Stimulated activated CD8-positive, alpha-beta memory T cell treated with anti-CD3 and anti-CD28 coated beads, Interleukin-4, amount 100 ng/mL, for 48 hours (primary cell): ENCODE measurements around the gene OPA1.

Source experiments
- DNase-seq: peaks from one replicate; pipeline ENCODE4 v3.0.0-alpha.2; 2020

Gene OPA1

DNA sequence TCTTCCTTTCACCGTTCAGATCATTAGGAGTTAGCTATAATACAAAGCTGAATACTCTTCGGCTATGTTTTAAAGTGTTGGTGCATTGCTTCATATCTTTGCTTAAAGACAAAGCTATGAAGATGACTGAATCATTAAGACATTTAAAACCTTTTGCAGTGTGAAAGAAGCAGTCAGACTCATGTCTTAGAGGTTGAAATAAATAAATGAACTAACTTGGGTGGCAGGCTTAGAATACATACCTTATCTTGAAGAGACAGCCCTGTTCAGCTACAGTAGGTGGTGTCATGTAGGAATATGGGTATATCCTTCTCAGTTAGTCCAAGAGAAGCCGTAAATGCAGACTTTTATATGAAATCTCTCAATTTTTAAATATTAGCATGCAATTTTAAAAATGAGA lies 63.4 kb downstream of the OPA1 start:
- no peak for DNase-seq

- no peak for DNase-seq
Measured at GRCh38 chr3:193656878-193657282, 63.9 kb downstream of the OPA1 start.

DNA sequence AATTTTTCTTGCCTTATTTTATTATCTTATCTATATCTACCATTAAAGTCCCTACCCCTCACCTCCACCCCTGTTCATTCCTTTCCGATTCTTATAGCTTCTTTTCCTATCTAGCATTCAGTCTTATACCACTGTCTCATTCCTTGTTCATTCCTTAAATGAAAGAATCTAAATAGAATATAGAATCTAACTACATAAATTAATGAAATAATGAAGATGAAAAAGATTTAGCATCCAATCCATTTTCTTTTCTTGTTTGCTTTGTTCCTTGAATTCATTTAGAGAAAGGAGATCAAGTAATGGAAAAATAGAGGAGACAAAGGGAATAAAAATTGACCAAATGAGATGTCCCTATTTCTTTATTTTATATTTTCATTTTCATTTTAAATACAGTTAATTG lies 67.2 kb downstream of the OPA1 start:
- DNase-seq, result no peak

DNA sequence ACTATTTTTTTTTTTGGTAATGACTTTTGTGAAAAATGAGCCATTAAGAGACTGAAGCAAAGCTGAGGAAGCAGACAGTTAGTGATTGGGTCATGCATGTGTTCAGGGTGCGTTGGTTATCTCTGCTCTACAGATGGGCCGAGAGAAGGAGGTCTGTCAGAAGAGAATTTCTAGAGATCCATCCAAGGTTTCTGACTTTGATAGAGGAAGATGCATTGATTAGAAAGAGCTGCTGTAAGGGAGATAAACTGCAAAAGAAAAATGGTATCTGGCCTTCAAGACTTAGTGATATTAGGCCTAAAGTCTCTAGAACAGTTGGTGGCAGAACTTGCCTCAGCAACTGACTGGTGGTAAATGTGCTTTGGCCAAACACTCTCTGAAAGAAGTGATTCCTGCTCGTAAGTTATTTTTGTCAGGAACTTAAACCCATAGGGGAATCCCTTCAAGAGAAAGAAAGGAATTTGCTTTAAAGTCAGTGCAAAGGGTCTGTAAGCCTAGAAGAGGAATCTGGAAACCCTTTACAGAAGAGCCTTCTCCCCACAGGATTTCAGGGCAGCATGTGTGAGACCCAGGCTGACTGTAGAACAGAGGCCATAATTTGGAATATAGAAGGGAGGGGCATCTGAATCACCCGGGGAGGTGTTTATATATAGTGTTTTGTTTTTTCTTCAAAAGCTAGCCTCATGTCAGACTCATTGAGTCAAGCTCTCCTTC lies 67.8 kb downstream of the OPA1 start:
- DNase-seq, result no peak

GRCh38 chr3:193662757-193663322 lies 69.8 kb downstream of the OPA1 start:
- no peak for DNase-seq

DNA sequence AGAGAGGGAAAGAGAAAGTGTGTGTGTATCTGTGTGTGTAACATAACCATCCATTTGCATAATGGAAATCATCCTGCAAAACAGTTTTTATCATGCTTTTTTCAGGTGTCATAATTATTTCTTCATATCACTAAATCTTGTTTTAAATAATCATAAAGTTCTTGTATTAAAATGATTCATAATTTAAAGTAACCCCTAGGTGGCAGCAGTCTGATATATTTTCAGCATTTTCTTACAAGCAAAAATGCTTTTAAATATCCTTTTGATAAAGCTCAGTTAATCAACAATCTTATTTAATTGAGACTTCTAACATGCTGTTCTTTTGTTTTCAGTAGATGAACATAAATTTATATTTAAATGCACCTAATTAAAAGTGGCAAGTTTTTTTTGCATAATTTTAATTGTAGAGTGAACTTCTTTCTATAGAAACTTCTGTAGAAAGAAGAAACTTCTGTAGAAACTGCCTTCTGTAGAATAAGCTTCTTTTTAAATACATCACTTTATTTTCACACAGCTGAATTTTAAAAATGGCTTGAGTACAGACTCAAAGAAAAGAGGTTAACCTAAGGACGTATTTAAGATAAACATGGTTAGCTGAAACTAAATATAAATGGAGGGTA lies 72.5 kb downstream of the OPA1 start:
- no peak for DNase-seq

GRCh38 chr3:193673845-193674244 lies 80.8 kb downstream of the OPA1 start:
- no peak for DNase-seq

DNA sequence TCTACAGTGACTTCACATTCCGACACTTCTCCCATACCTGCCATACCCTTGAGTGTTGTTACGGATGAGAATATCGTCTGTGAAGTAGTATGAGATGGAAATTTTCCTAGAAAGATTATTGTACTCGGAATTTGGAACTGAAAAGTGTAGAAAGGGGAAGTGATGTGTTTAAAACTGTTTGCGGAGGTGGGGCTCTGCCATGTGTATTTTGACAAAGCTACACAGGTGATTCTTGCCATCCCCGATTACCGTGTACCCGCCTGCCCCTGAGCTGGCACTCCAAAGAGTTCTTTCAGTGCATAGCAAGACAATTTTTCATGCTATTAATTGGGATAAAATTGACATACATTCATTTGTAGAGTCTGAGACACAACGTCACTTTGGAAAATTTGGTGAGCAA lies 81.7 kb downstream of the OPA1 start:
- DNase-seq, result no peak

DNA sequence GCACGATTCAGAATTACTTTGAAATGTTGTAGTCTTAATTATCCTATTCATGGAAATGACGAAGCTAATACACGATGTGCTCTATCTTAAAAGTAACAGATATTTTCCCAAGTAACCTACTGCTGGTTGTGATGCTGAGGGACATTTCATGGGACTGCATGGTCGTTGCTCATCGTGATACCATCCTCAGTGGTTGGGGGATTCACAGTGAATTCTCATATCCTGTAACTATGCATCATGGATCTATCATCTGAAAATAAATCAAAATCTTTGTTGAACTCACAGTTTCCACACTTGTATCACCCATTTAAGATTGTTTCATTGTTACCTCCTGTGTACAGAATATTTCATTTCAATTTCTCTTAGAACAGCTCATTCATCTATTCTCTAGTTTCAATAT lies 84.7 kb downstream of the OPA1 start:
- no peak for DNase-seq

GRCh38 chr3:193680220-193680619 lies 87.2 kb downstream of the OPA1 start:
- no peak for DNase-seq

DNA sequence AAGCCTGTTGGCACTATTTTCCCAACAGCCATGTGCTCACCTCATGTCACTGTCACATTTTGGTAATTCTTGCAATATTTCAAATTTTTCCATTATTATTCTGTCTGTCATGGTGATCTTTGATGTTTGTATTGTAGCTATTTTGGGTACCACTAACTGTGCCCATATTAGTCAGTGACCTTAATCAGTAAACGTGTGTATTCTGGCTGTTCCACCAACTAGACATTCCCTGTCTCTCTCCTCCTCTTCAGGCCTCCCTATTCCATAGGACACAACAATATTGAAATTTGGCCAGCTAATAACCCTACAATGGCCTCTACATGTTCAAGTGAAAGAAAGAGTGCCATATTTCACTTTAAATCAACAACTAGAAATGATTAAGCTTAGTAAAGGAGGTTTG lies 88.6 kb downstream of the OPA1 start:
- no peak for DNase-seq

- no peak for DNase-seq
Measured at GRCh38 chr3:193686665-193687483, 93.9 kb downstream of the OPA1 start.

DNA sequence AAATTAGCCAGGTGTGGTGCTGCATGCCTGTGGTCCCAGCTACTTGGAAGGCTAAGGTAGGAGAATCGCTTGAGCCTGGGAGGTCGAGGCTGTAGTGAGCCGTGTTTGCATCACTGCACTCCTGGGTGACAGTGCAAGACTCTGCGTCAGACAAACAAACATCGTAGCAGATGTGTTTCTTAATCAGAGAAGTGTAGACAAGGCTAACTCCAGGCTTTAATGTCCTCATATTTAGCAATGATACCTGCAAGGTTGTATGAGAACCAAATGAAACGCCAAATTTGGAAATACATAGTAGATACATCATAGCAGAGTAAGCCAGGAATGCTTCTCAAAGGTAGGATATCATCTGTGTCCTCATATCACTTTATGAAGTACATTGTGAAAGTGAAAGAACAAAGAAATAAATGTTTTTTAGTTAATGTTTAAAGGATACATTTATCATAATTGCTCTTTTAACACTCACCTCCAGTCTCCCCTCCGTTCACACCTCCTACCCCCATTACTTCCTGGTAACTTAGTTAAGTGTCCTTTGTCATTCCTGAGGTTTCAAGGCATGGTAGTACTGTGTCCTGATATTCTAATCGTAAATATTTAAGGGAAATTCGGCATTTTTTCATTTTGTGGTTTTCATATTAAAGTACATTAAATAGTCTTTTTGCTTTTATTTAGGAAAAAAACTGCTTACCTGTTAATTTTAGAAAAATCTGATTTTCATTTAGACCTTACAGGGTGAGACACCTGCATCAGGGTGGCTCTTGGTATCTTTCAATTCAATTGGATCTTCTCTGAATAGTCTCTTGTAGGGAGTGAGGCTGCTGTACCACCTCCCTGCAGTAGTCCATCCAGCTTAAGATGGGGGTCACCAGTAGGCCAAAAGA lies 96.1 kb downstream of the OPA1 start:
- DNase-seq, result no peak

- no peak for DNase-seq
Measured at GRCh38 chr3:193693774-193694173, 100.8 kb downstream of the OPA1 start.

DNA sequence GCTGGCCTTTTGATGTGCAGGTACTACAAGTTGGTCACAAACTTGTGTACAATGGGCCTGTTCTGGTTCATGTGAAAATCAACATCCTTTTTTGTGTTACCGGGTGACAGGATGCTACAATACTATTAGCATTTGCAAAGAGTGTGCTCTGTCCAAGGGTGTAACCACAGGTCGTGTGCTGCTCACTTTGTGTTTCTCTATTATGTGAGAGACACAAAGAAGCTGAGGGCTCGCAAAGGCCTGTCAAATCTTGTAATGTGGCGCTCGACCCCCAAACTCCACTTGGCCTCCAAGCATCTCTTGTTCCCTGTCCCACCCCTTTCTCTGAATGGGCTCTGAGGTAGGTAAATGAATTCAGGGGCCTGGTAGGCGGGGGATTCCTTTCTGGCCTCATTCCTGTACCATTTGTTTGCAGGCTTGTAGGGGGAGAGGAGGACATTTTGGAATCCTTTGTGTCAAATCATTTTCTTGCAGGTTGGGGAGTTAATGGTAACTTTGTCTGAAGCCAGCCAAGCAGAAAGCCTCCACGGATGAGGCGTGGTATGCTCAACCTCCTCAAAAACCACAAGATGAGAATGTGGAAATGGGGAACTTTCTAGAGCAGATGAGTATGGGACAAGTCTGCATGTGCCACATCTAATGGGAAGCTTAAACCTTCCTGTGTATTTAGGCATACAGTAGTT lies 109.1 kb downstream of the OPA1 start:
- no peak for DNase-seq

GRCh38 chr3:193702967-193703366 lies 110.0 kb downstream of the OPA1 start:
- no peak for DNase-seq

GRCh38 chr3:193704431-193704830 lies 111.4 kb downstream of the OPA1 start:
- DNase-seq, result no peak

DNA sequence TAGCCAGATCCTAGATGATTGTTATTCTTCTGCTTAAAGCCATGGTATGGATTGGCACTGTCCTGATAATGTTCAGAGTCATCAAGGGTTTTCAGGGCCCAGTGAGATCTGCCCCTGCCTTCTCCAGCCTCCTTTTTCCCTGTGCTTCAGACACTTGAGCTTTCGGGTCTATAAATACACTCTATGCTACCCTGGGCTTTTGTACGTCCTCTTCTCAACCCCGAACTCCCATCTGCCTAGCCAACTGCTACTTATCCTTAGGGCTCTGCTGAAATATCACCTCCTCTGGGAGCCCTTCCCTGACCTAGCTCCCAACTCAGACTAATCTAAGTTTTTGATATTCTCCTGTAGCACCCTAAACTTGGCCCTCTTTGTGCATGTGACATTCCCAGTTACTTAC lies 115.3 kb downstream of the OPA1 start:
- DNase-seq, result no peak

DNA sequence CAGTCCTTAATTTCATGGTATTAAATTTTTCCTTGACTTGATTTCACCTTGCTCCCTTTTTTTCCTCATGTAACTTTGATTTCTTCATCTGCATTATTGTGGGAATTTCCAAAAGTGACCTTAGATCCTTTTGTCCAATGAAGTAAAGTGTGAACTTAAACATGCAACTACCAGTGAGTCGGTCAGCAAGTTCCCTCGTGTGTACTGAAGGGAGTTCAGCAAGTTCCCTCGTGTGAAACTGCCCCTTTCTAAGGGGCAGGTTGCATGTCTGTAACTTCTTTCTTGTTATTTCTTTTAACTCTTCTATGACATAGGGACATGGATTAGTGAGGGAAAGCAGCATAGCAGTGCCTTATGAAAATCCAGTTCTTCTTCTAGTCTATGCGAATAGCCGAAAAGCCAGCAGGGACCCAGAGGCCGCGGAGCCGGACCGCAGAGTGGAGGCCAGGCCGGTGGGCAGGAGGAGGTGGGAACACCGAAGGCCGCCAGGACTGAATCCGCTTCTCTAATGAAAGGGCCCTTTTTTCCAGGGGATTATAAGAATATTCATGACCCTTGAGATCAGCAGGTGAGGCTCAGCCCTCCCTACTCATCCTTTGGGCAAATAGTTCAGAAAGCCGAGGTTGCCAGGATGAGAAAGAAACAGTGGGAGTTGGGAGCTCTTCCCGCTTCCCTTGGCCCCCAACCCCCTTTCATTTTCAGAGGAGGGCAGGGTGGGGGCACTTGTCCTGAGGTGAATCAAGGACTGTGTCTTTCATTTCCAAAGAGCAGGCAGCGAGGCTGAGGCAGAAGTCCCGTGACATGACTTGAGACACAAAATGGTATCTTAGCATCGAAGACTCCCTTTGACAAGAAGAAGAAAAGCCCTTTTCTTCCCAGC lies 117.5 kb downstream of the OPA1 start:
- DNase-seq, result no peak

DNA sequence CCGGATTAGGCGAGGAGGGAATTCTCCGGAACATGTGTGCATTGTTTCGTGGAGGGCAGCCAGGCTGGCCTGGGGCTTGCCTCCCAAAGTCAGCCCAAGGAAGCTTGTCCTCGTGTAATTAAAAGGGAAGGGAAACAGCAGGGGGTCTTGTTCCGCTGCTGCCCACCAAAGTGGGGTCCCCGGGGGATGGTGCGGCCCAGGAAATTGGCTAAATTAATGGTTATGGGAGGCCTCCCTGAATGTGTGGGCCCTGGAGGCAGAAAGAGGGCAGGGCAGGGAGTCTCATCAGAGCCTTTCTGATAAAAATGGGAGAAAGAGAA lies 118.1 kb downstream of the OPA1 start:
- DNase-seq, result no peak

- no peak for DNase-seq
Measured at GRCh38 chr3:193711523-193711963, 118.5 kb downstream of the OPA1 start.
